SK-N-MC (cell line): ENCODE measurements around the gene ATG16L2.

ENCODE experiments used
- EZH2 ChIP-seq: fragments of 200-600 bp; sonication (generic); IDR thresholded peaks from one replicate; pipeline ENCODE4 v1.6.1; 2017; ENCODE audit warnings: antibody characterized with exemption
- FOXP2 ChIP-seq: optimal IDR thresholded peaks from 2 replicates; pipeline ENCODE3; 2011; ENCODE audit warnings: mild to moderate bottlenecking, moderate library complexity; ENCODE audit not compliant: insufficient read depth; ENCODE audit errors: extremely low read length, control extremely low read depth

DNA sequence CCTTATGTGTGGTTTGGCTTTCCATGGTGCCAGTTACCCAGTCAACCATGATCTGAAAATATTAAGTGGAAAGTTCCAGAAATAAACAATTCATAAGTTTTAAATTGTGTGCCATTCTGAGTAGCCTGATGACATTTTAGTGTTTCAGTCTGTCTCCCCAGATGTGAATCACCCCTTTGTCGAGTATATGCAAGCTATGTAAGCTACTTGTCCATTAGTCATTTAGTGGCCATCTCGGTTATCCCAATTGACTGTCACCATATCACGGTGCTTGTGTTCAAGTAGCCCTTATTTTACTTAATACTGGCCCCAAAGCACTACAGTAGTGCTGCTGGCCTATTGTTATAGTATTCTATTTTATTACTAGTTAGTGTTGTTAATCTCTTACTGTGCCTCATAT lies 44.9 kb downstream of the ATG16L2 start:
- TF ChIP-seq FOXP2 (no peak), EZH2 (no peak)
